IMR-90 (cell line): ENCODE results near the gene BUB1B. TPM values are rescaled to one million over a fixed set of nuclear protein-coding genes. Genes with fewer than 3 reads are reported as not detected.

Source experiments
- ATAC-seq: fragments of 200-7000 bp; cut with Tn5 transposase; 2 replicates; pipeline ENCODE4 v1.9.1; 2020; ENCODE audit warnings: low read depth, mild to moderate bottlenecking, moderate library complexity
- BruUV-seq: library from RNA; stranded (reverse); fragments of 400-500 nt; replicated peaks from 2 replicates; lab custom pipeline; 2021; lab: Mats Ljungman, UMichigan
- CTCF ChIA-PET: fragments of 300-600 bp; formaldehyde crosslinking; extraction: SDS; loops from one replicate; lab custom pipeline; 2021; ENCODE audit warnings: antibody characterized with exemption; lab: Yijun Ruan, JAX
- POLR2A ChIA-PET: fragments of 300-600 bp; sonication (Branson Sonifier 250); formaldehyde crosslinking; loops from one replicate; lab custom pipeline; 2022; ENCODE audit warnings: antibody characterized with exemption; ENCODE audit not compliant: unreplicated experiment; lab: Charles Lee
- DNase-seq: peaks from one replicate; pipeline ENCODE4 v3.0.0; 2013
- H2AFZ ChIP-seq: replicated peaks from 2 replicates; pipeline ENCODE3; 2013; ENCODE audit warnings: low read length, mild to moderate bottlenecking; ENCODE audit not compliant: poor library complexity
- H2AK5ac ChIP-seq: 2 replicates; pipeline ENCODE4 v1.6.1; 2013; ENCODE audit warnings: low read depth, low read length, inconsistent platforms
- H2AK9ac ChIP-seq: replicated peaks from 2 replicates; pipeline ENCODE3; 2013; ENCODE audit warnings: mild to moderate bottlenecking, low read depth, low read length, moderate library complexity; ENCODE audit not compliant: poor library complexity
- H2BK120ac ChIP-seq: 2 replicates; pipeline ENCODE4 v1.6.1; 2013; ENCODE audit warnings: low read depth, low read length, inconsistent platforms
- H2BK15ac ChIP-seq: 3 replicates; pipeline ENCODE4 v1.6.1; 2013; ENCODE audit warnings: low read depth, low read length, inconsistent platforms
- H2BK20ac ChIP-seq: 2 replicates; pipeline ENCODE4 v1.6.1; 2013; ENCODE audit warnings: low read depth, mild to moderate bottlenecking, inconsistent platforms, low read length, moderate library complexity
- H2BK5ac ChIP-seq: 2 replicates; pipeline ENCODE4 v1.6.1; 2013; ENCODE audit warnings: mild to moderate bottlenecking, low read depth, low read length, inconsistent platforms; ENCODE audit not compliant: poor library complexity, severe bottlenecking
- H3K14ac ChIP-seq: replicated peaks from 2 replicates; pipeline ENCODE4 v1.6.1; 2013; ENCODE audit warnings: low read depth, low read length, inconsistent platforms
- H3K18ac ChIP-seq: 2 replicates; pipeline ENCODE4 v1.6.1; 2013; ENCODE audit warnings: low read depth, low read length, control low read depth
- H3K23ac ChIP-seq: 2 replicates; pipeline ENCODE4 v1.6.1; 2013; ENCODE audit warnings: low read depth, low read length, inconsistent platforms
- H3K27ac ChIP-seq: 2 replicates; pipeline ENCODE4 v1.5.1; 2013; ENCODE audit warnings: mild to moderate bottlenecking, control low read depth, low read length; ENCODE audit not compliant: insufficient read depth
- H3K27me3 ChIP-seq: 2 replicates; pipeline ENCODE4 v1.6.1; 2013; ENCODE audit warnings: low read length; ENCODE audit not compliant: control insufficient read depth, insufficient read depth
- H3K36me3 ChIP-seq: 2 replicates; pipeline ENCODE4 v1.6.1; 2013; ENCODE audit warnings: low read length, mixed read lengths; ENCODE audit not compliant: control insufficient read depth, insufficient read depth
- H3K4ac ChIP-seq: 2 replicates; pipeline ENCODE4 v1.6.1; 2013; ENCODE audit warnings: low read depth, low read length, inconsistent platforms
- H3K4me1 ChIP-seq: 2 replicates; pipeline ENCODE4 v1.6.1; 2013; ENCODE audit warnings: low read length, mixed read lengths; ENCODE audit not compliant: control insufficient read depth, insufficient read depth
- H3K4me2 ChIP-seq: 2 replicates; pipeline ENCODE4 v1.6.1; 2013; ENCODE audit warnings: low read depth, mild to moderate bottlenecking, control low read depth, low read length, moderate library complexity
- H3K4me3 ChIP-seq: 2 replicates; pipeline ENCODE4 v1.5.1; 2013; ENCODE audit warnings: low read depth, mild to moderate bottlenecking, control low read depth, low read length, moderate library complexity; ENCODE audit not compliant: insufficient read depth
- H3K56ac ChIP-seq: 2 replicates; pipeline ENCODE4 v1.6.1; 2013; ENCODE audit warnings: low read length, inconsistent platforms; ENCODE audit not compliant: insufficient read depth; ENCODE audit errors: extremely low read depth
- H3K79me1 ChIP-seq, 2 experiments: 2 replicates each; pipeline ENCODE4 v1.6.1; 2013; ENCODE audit warnings: low read length in 2 of 2, inconsistent platforms in 1 of 2, low read depth in 1 of 2
- H3K9ac ChIP-seq: 2 replicates; pipeline ENCODE4 v1.6.1; 2013; ENCODE audit warnings: low read depth, low read length, control low read depth
- H3K9me1 ChIP-seq: 2 replicates; pipeline ENCODE4 v1.6.1; 2013; ENCODE audit warnings: low read length, inconsistent platforms; ENCODE audit not compliant: insufficient read depth
- H3K9me3 ChIP-seq: 2 replicates; pipeline ENCODE4 v1.6.1; 2013; ENCODE audit warnings: low read length; ENCODE audit not compliant: control insufficient read depth, insufficient read depth
- H4K20me1 ChIP-seq: 2 replicates; pipeline ENCODE4 v1.6.1; 2013; ENCODE audit warnings: low read length, inconsistent platforms; ENCODE audit not compliant: insufficient read depth
- H4K5ac ChIP-seq: 2 replicates; pipeline ENCODE4 v1.6.1; 2013; ENCODE audit warnings: mild to moderate bottlenecking, low read depth, low read length, control low read depth
- H4K8ac ChIP-seq, 2 experiments: 2 replicates each; pipeline ENCODE4 v1.6.1; 2013; ENCODE audit warnings: low read depth in 2 of 2, low read length in 2 of 2, control low read depth in 1 of 2, inconsistent platforms in 1 of 2
- H4K91ac ChIP-seq: 2 replicates; pipeline ENCODE4 v1.6.1; 2013; ENCODE audit warnings: low read depth, low read length, inconsistent platforms; ENCODE audit not compliant: insufficient read depth
- CEBPB ChIP-seq: IDR thresholded peaks from 2 replicates; pipeline ENCODE4 v1.6.1; 2012; ENCODE audit warnings: low read depth, low read length, improper control_type of control experiment
- CTCF ChIP-seq: conservative IDR thresholded peaks from 2 replicates; pipeline ENCODE4 v1.5.1; 2012; ENCODE audit warnings: mild to moderate bottlenecking, low read depth, low read length, improper control_type of control experiment
- MAFK ChIP-seq: IDR thresholded peaks from 2 replicates; pipeline ENCODE4 v1.6.1; 2012; ENCODE audit warnings: low read depth, low read length, improper control_type of control experiment
- MAZ ChIP-seq: IDR thresholded peaks from 2 replicates; pipeline ENCODE4 v1.6.1; 2012; ENCODE audit warnings: low read depth, mild to moderate bottlenecking, low read length, improper control_type of control experiment, moderate library complexity, borderline replicate concordance
- MXI1 ChIP-seq: IDR thresholded peaks from 2 replicates; pipeline ENCODE4 v1.6.1; 2012; ENCODE audit warnings: low read depth, mild to moderate bottlenecking, low read length, moderate library complexity, borderline replicate concordance
- RCOR1 ChIP-seq: IDR thresholded peaks from 2 replicates; pipeline ENCODE4 v1.6.1; 2012; ENCODE audit warnings: mild to moderate bottlenecking, low read length, improper control_type of control experiment; ENCODE audit not compliant: insufficient replicate concordance
- WGBS, 2 experiments: methylation state at CpG; one replicate each; pipeline versions ENCODE4 v1.1.5 to v1.1.7; 2013; ENCODE audit warnings: missing lambda C conversion rate in 2 of 2; ENCODE audit not compliant: insufficient read length in 1 of 2; ENCODE audit errors: extremely low coverage in 2 of 2; 5-methylcytosine and 5-hydroxymethylcytosine counted together
- dilution Hi-C: fragments of 300-500 bp; cut with HindIII; formaldehyde crosslinking; loops from one replicate; pipeline ENCODE4 v1.14.3; 2018; ENCODE audit warnings: low sequenced_read_pairs; ENCODE audit not compliant: unreplicated experiment
- in situ Hi-C: fragments of 300-500 bp; cut with MboI; formaldehyde crosslinking; loops from 3 replicates; pipeline ENCODE4 v1.14.3; 2019; ENCODE audit warnings: low sequenced_read_pairs, inconsistent platforms, mixed read lengths
- intact Hi-C: fragments of 100-400 bp; cut with micrococcal nuclease; formaldehyde crosslinking; loops from 2 replicates; pipeline ENCODE4 v1.10.0; 2022
- polyA plus RNA-seq, 3 experiments: library from polyadenylated mRNA; depleted of rRNA; stranded (reverse); fragments of >200 nt; gene quantifications; 2 replicates each; pipeline ENCODE4 v1.2.3, GENCODE V29; 2012; ENCODE audit warnings: low replicate concordance in 1 of 3
- total RNA-seq: library from RNA; depleted of rRNA; stranded (reverse); fragments of >200 nt; gene quantifications from 2 replicates; pipeline ENCODE4 v1.2.3, GENCODE V29; 2012
- TF ChIP-seq, protein P1 (sequence below): fragments of 150-350 bp; IDR thresholded peaks from 2 replicates; pipeline ENCODE4 v1.6.1; 2016; ENCODE audit warnings: low read depth, mild to moderate bottlenecking, low read length, moderate library complexity, borderline replicate concordance
- TF ChIP-seq, protein P2 (sequence below): fragments of 150-350 bp; IDR thresholded peaks from 2 replicates; pipeline ENCODE4 v1.6.1; 2017; ENCODE audit warnings: mild to moderate bottlenecking, antibody characterized with exemption, low read length, low read depth

The BUB1B gene
- total and polyA plus RNA-seq, 2 of the 4 experiments (the other 2 are of a cell fraction), result 15.6 to 24.7 TPM

GRCh38 chr15:40130799-40131502 is 29.9 kb upstream of the BUB1B start:
- POLR2A ChIA-PET, result no interaction called here
- peaks cover 11% of the 10 kb centered on the region for H3K27me3 ChIP-seq
- H3K18ac ChIP-seq, result no peak overlapping the region
- DNase-seq (no peak), ATAC-seq (no peak)
- no peak overlapping the region for H3K4me2 ChIP-seq
- H4K20me1 ChIP-seq, result no peaks in the 10 kb centered on the region
- H3K79me1 ChIP-seq, result no peaks in the 10 kb centered on the region
- no peak overlapping the region for H4K5ac ChIP-seq
- no peak overlapping the region for H2BK120ac ChIP-seq
- H2AFZ ChIP-seq, result no peak overlapping the region
- H3K56ac ChIP-seq, result no peak overlapping the region
- no peak overlapping the region for H3K9ac ChIP-seq
- no peak overlapping the region for H4K91ac ChIP-seq
- no peak overlapping the region for H2BK5ac ChIP-seq
- TF ChIP-seq, protein P1, sequence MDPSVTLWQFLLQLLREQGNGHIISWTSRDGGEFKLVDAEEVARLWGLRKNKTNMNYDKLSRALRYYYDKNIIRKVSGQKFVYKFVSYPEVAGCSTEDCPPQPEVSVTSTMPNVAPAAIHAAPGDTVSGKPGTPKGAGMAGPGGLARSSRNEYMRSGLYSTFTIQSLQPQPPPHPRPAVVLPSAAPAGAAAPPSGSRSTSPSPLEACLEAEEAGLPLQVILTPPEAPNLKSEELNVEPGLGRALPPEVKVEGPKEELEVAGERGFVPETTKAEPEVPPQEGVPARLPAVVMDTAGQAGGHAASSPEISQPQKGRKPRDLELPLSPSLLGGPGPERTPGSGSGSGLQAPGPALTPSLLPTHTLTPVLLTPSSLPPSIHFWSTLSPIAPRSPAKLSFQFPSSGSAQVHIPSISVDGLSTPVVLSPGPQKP, result no peak
- TF ChIP-seq, protein P2, sequence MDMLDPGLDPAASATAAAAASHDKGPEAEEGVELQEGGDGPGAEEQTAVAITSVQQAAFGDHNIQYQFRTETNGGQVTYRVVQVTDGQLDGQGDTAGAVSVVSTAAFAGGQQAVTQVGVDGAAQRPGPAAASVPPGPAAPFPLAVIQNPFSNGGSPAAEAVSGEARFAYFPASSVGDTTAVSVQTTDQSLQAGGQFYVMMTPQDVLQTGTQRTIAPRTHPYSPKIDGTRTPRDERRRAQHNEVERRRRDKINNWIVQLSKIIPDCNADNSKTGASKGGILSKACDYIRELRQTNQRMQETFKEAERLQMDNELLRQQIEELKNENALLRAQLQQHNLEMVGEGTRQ, result no peak
- TF ChIP-seq CEBPB (no peak), MAFK (no peak), MXI1 (no peak), RCOR1 (no peak), CTCF (no peak), MAZ (no peak)
- H2AK5ac ChIP-seq, result no peak overlapping the region
- no peaks in the 10 kb centered on the region for H3K9me3 ChIP-seq
- no peak overlapping the region for H3K14ac ChIP-seq
- no peaks in the 10 kb centered on the region for H3K36me3 ChIP-seq
- H3K4ac ChIP-seq, result no peak overlapping the region
- H3K27ac ChIP-seq, result no peak overlapping the region
- dilution Hi-C loops (no loop called here), in situ Hi-C loops (no loop called here), intact Hi-C loops (no loop called here)
- H2BK20ac ChIP-seq, result no peak overlapping the region
- H3K4me1 ChIP-seq, result no peaks in the 10 kb centered on the region
- no peak overlapping the region for H2BK15ac ChIP-seq
- no peak overlapping the region for H2AK9ac ChIP-seq
- no peak overlapping the region for H3K23ac ChIP-seq
- H3K9me1 ChIP-seq, result no peaks in the 10 kb centered on the region
- BruUV-seq, result no TSS peak
- no peak overlapping the region for H4K8ac ChIP-seq
- CTCF ChIA-PET, result no interaction called here
- no peak overlapping the region for H3K4me3 ChIP-seq
- 100% methylated on average over 3 of the region's 19 CpGs; no CpG with 5 or more reads in 1 of the 2 experiments for WGBS, 2 experiments
